COLO668 (cell line): ENCODE data around the gene RAPGEF6.
"Not testable (repeated sequence)": the region's sequence is repeated elsewhere in the genome, so short reads cannot be mapped to it uniquely, and the experiment has no call there.

Source experiments
- DNase-seq: peaks from one replicate; lab custom pipeline; 2025; ENCODE audit not compliant: unreplicated experiment; lab: John Stamatoyannopoulos, UW

Gene RAPGEF6

GRCh38 chr5:131634996-131635683, at the start of gene RAPGEF6:
TSS of gene RAPGEF6 (minus strand) at chr5:131635229. CDS start at chr5:131635030, 199 bp downstream.
- DNase-seq, result peak; percentile 93

GRCh38 chr5:131684595-131684994, 49.6 kb upstream of the RAPGEF6 start:
- DNase-seq, result no peak

GRCh38 chr5:131684051-131684450, 49.0 kb upstream of the RAPGEF6 start:
- DNase-seq, result no peak

- DNase-seq, result no peak
Observed at GRCh38 chr5:131682826-131683225, 47.8 kb upstream of the RAPGEF6 start.

- no peak for DNase-seq
Observed at GRCh38 chr5:131682175-131682574, 47.1 kb upstream of the RAPGEF6 start.

- DNase-seq, result no peak
Observed at GRCh38 chr5:131679911-131680310, 44.9 kb upstream of the RAPGEF6 start.

- not testable (repeated sequence) for DNase-seq
Observed at GRCh38 chr5:131678273-131678672, 43.2 kb upstream of the RAPGEF6 start.

- no peak for DNase-seq
Observed at GRCh38 chr5:131677115-131677514, 42.1 kb upstream of the RAPGEF6 start.

GRCh38 chr5:131672776-131673175, 37.7 kb upstream of the RAPGEF6 start:
- no peak for DNase-seq

- DNase-seq, result no peak
Observed at GRCh38 chr5:131671994-131672655, 37.1 kb upstream of the RAPGEF6 start.

- no peak for DNase-seq
Observed at GRCh38 chr5:131671409-131671808, 36.4 kb upstream of the RAPGEF6 start.

- no peak for DNase-seq
Observed at GRCh38 chr5:131664929-131665328, 29.9 kb upstream of the RAPGEF6 start.

- DNase-seq, result no peak
Observed at GRCh38 chr5:131661933-131662332, 26.9 kb upstream of the RAPGEF6 start.

- no peak for DNase-seq
Observed at GRCh38 chr5:131659841-131660240, 24.8 kb upstream of the RAPGEF6 start.

GRCh38 chr5:131659290-131659689, 24.3 kb upstream of the RAPGEF6 start:
- DNase-seq, result no peak

GRCh38 chr5:131654776-131655175, 19.7 kb upstream of the RAPGEF6 start:
- no peak for DNase-seq

GRCh38 chr5:131654309-131654708, 19.3 kb upstream of the RAPGEF6 start:
- DNase-seq, result no peak

- no peak for DNase-seq
Observed at GRCh38 chr5:131649161-131649560, 14.1 kb upstream of the RAPGEF6 start.

GRCh38 chr5:131647048-131647769, 12.2 kb upstream of the RAPGEF6 start:
- DNase-seq, result no peak

GRCh38 chr5:131644822-131645221, 9.8 kb upstream of the RAPGEF6 start:
- no peak for DNase-seq

- no peak for DNase-seq
Observed at GRCh38 chr5:131644370-131644769, 9.3 kb upstream of the RAPGEF6 start.

- no peak for DNase-seq
Observed at GRCh38 chr5:131641494-131641893, 6.5 kb upstream of the RAPGEF6 start.
